H9 (cell line): Measurements from ENCODE around the gene LRMDA. TPM values are rescaled to one million over a fixed set of nuclear protein-coding genes. Genes with fewer than 3 reads are reported as not detected.

Experiments
- DNase-seq: peaks from one replicate; pipeline ENCODE4 v3.0.0-alpha.2; 2017
- H2AFZ ChIP-seq: one replicate; pipeline ENCODE4 v1.6.1; 2013; ENCODE audit warnings: mild to moderate bottlenecking, low read length, control low read depth, moderate library complexity
- H2AK5ac ChIP-seq: 2 replicates; pipeline ENCODE4 v1.6.1; 2013; ENCODE audit warnings: low read length, control low read depth, mixed read lengths; ENCODE audit not compliant: insufficient read length
- H2BK120ac ChIP-seq: one replicate; pipeline ENCODE4 v1.6.1; 2013; ENCODE audit warnings: low read depth, mild to moderate bottlenecking, low read length, control low read depth, inconsistent platforms; ENCODE audit not compliant: poor library complexity, severe bottlenecking
- H2BK12ac ChIP-seq: 2 replicates; pipeline ENCODE4 v1.6.1; 2013; ENCODE audit warnings: low read length, control low read depth, mixed read lengths, low read depth; ENCODE audit not compliant: insufficient read length
- H2BK15ac ChIP-seq: 2 replicates; pipeline ENCODE4 v1.6.1; 2013; ENCODE audit warnings: low read depth, low read length, control low read depth
- H2BK20ac ChIP-seq: one replicate; pipeline ENCODE4 v1.6.1; 2013; ENCODE audit warnings: low read depth, mild to moderate bottlenecking, low read length, control low read depth, inconsistent platforms; ENCODE audit not compliant: poor library complexity, severe bottlenecking
- H2BK5ac ChIP-seq: 2 replicates; pipeline ENCODE4 v1.6.1; 2013; ENCODE audit warnings: low read length, control low read depth, mixed read lengths; ENCODE audit not compliant: insufficient read length
- H3K14ac ChIP-seq: 2 replicates; pipeline ENCODE4 v1.6.1; 2013; ENCODE audit warnings: low read length, control low read depth; ENCODE audit not compliant: insufficient read depth
- H3K18ac ChIP-seq: 2 replicates; pipeline ENCODE4 v1.6.1; 2013; ENCODE audit warnings: low read depth, mild to moderate bottlenecking, mixed read lengths, low read length, control low read depth; ENCODE audit not compliant: insufficient read length
- H3K23ac ChIP-seq: 2 replicates; pipeline ENCODE4 v1.6.1; 2013; ENCODE audit warnings: low read length, control low read depth, mixed read lengths, low read depth; ENCODE audit not compliant: insufficient read length
- H3K23me2 ChIP-seq: 2 replicates; pipeline ENCODE4 v1.6.1; 2013; ENCODE audit warnings: low read depth, mild to moderate bottlenecking, mixed read lengths, low read length, control low read depth; ENCODE audit not compliant: insufficient read length, poor library complexity, severe bottlenecking
- H3K27ac ChIP-seq: 2 replicates; pipeline ENCODE4 v1.5.1; 2013; ENCODE audit warnings: low read length, control low read depth, mixed read lengths, low read depth; ENCODE audit not compliant: insufficient read length
- H3K27me3 ChIP-seq: 2 replicates; pipeline ENCODE4 v1.6.1; 2013; ENCODE audit warnings: low read length, control low read depth, inconsistent platforms; ENCODE audit not compliant: insufficient read depth
- H3K4ac ChIP-seq: 2 replicates; pipeline ENCODE4 v1.6.1; 2013; ENCODE audit warnings: low read depth, mild to moderate bottlenecking, control low read depth, inconsistent platforms, low read length, moderate library complexity
- H3K4me1 ChIP-seq: 2 replicates; pipeline ENCODE4 v1.6.1; 2013; ENCODE audit warnings: low read length, control low read depth, inconsistent platforms; ENCODE audit not compliant: insufficient read depth
- H3K4me2 ChIP-seq: 2 replicates; pipeline ENCODE4 v1.6.1; 2013; ENCODE audit warnings: low read length, control low read depth, mixed read lengths; ENCODE audit not compliant: insufficient read length, insufficient read depth
- H3K56ac ChIP-seq: 2 replicates; pipeline ENCODE4 v1.6.1; 2013; ENCODE audit warnings: low read depth, mild to moderate bottlenecking, mixed read lengths, low read length, control low read depth; ENCODE audit not compliant: insufficient read length
- H3K79me1 ChIP-seq: 2 replicates; pipeline ENCODE4 v1.6.1; 2013; ENCODE audit warnings: low read depth, mild to moderate bottlenecking, moderate library complexity, low read length, control low read depth, inconsistent platforms; ENCODE audit not compliant: insufficient read depth, poor library complexity, severe bottlenecking
- H3K79me2 ChIP-seq: 2 replicates; pipeline ENCODE4 v1.6.1; 2013; ENCODE audit warnings: low read length, control low read depth, inconsistent platforms; ENCODE audit not compliant: insufficient read depth
- H3K9ac ChIP-seq: 2 replicates; pipeline ENCODE4 v1.6.1; 2013; ENCODE audit warnings: low read length, control low read depth, mixed read lengths; ENCODE audit not compliant: insufficient read length; ENCODE audit errors: extremely low read depth
- H3K9me3 ChIP-seq: one replicate; pipeline ENCODE4 v1.6.1; 2013; ENCODE audit warnings: low read depth, low read length, inconsistent platforms; ENCODE audit not compliant: control insufficient read depth
- H3T11ph ChIP-seq: one replicate; pipeline ENCODE4 v1.6.1; 2013; ENCODE audit warnings: mild to moderate bottlenecking, low read length, control low read depth, inconsistent platforms
- H4K20me1 ChIP-seq: one replicate; pipeline ENCODE4 v1.6.1; 2013; ENCODE audit not compliant: control insufficient read depth, insufficient read length, insufficient read depth
- H4K5ac ChIP-seq: 2 replicates; pipeline ENCODE4 v1.6.1; 2013; ENCODE audit warnings: low read depth, mild to moderate bottlenecking, mixed read lengths, low read length, control low read depth; ENCODE audit not compliant: insufficient read length
- H4K8ac ChIP-seq: replicated peaks from 2 replicates; pipeline ENCODE4 v1.6.1; 2013; ENCODE audit warnings: low read length, control low read depth, mixed read lengths, low read depth; ENCODE audit not compliant: insufficient read length
- H4K91ac ChIP-seq: 2 replicates; pipeline ENCODE4 v1.6.1; 2013; ENCODE audit warnings: low read depth, mild to moderate bottlenecking, moderate library complexity, mixed read lengths, low read length, control low read depth; ENCODE audit not compliant: insufficient read length
- H3K27ac Mint-ChIP-seq, 3 experiments: 2 replicates in 2 of 3; 3 replicates in 1 of 3; pipeline ENCODE4 v1.8.0; 2020 to 2021; ENCODE audit warnings: mixed read lengths in 3 of 3, mild to moderate bottlenecking in 1 of 3, moderate library complexity in 1 of 3
- H3K27me3 Mint-ChIP-seq: 2 replicates; pipeline ENCODE4 v1.8.0; 2021; ENCODE audit warnings: low read depth, mild to moderate bottlenecking, moderate library complexity, mixed read lengths
- H3K36me3 Mint-ChIP-seq, 3 experiments: 2 replicates in 2 of 3; 3 replicates in 1 of 3; pipeline ENCODE4 v1.8.0; 2020 to 2021; ENCODE audit warnings: low read depth in 3 of 3, mixed read lengths in 3 of 3; ENCODE audit not compliant: insufficient read depth in 1 of 3
- H3K4me1 Mint-ChIP-seq, 2 experiments: 2 replicates each; pipeline ENCODE4 v1.8.0; 2020; ENCODE audit warnings: mixed read lengths in 2 of 2
- H3K4me3 Mint-ChIP-seq, 2 experiments: 2 replicates in 1 of 2; 3 replicates in 1 of 2; pipeline ENCODE4 v1.8.0; 2020 to 2021; ENCODE audit warnings: mild to moderate bottlenecking in 2 of 2, mixed read lengths in 2 of 2, moderate library complexity in 1 of 2
- H3K9me3 Mint-ChIP-seq, 2 experiments: 2 replicates in 1 of 2; 3 replicates in 1 of 2; pipeline ENCODE4 v1.8.0; 2020; ENCODE audit warnings: mild to moderate bottlenecking in 2 of 2, mixed read lengths in 2 of 2, moderate library complexity in 1 of 2
- CTCF ChIP-seq: fragments of 200-600 bp; sonication (generic); conservative IDR thresholded peaks from 3 replicates; pipeline ENCODE4 v1.8.0; 2021; ENCODE audit warnings: antibody characterized with exemption, mild to moderate bottlenecking
- WGBS: extraction: QIAGEN DNeasy Blood & Tissue Kit; methylation state at CpG from one replicate; pipeline ENCODE4 v1.1.7; 2013; ENCODE audit warnings: missing lambda C conversion rate, low lambda C conversion rate, mixed read lengths; ENCODE audit not compliant: insufficient read length; ENCODE audit errors: extremely low coverage; 5-methylcytosine and 5-hydroxymethylcytosine counted together
- total RNA-seq: library from RNA; stranded (reverse); gene quantifications from 2 replicates; pipeline ENCODE4 v1.2.1, GENCODE V29; 2021

The LRMDA gene
- total RNA-seq, 1 experiment from 2014 or later: 1.8 TPM

- no peak overlapping the region for H2BK12ac ChIP-seq
- H3K23ac ChIP-seq: no peak overlapping the region
- no peak overlapping the region for H4K5ac ChIP-seq
- no peak overlapping the region for H2BK15ac ChIP-seq
- H3K27me3 Mint-ChIP-seq: no peaks in the 10 kb centered on the region
- no peaks in the 10 kb centered on the region for H3K27me3 ChIP-seq
- peaks cover 29 to 32% of the 10 kb centered on the region in 2 experiments for H3K4me1 Mint-ChIP-seq
- H2AFZ ChIP-seq: no peak overlapping the region
- H3K79me2 ChIP-seq: no peaks in the 10 kb centered on the region
- H2BK120ac ChIP-seq: no peak overlapping the region
- H3K9ac ChIP-seq: no peak overlapping the region
- no peaks in the 10 kb centered on the region for H4K20me1 ChIP-seq
- H4K91ac ChIP-seq: no peak overlapping the region
- peaks cover 0 to 3% of the 10 kb centered on the region in 2 experiments; a peak in 1 of 5 replicates for H3K9me3 Mint-ChIP-seq
- H4K8ac ChIP-seq: no peak overlapping the region
- H3K4ac ChIP-seq: no peak overlapping the region
- H3K4me2 ChIP-seq: no peak overlapping the region
- no peaks in the 10 kb centered on the region for H3K9me3 ChIP-seq
- H2BK5ac ChIP-seq: no peak overlapping the region
- no peaks in the 10 kb centered on the region for H3K23me2 ChIP-seq
- H2AK5ac ChIP-seq: no peak overlapping the region
- no CpG with 5 or more reads among the region's 2 CpGs for WGBS
- no peak overlapping the region for H3K27ac ChIP-seq
- H3K79me1 ChIP-seq: no peaks in the 10 kb centered on the region
- H3K18ac ChIP-seq: no peak overlapping the region
- no peak overlapping the region for H3T11ph ChIP-seq
- no peak for DNase-seq
- H3K4me1 ChIP-seq: peaks cover 7% of the 10 kb centered on the region
- no peak overlapping the region for H3K27ac Mint-ChIP-seq
- H3K56ac ChIP-seq: no peak overlapping the region
- H3K4me3 Mint-ChIP-seq: no peak overlapping the region
- no peak overlapping the region for H3K14ac ChIP-seq
- no peak for TF ChIP-seq CTCF
- no peak overlapping the region for H2BK20ac ChIP-seq
- H3K36me3 Mint-ChIP-seq: peaks cover 0 to 6% (median 5%) of the 10 kb centered on the region in 3 experiments; a peak in 5 of 7 replicates
Observed at GRCh38 chr10:76333326-76333725, 901.9 kb downstream of the LRMDA start.
